ENCODE measurements around the gene SHMT2. TPM values are rescaled to one million over a fixed set of nuclear protein-coding genes. Genes with fewer than 3 reads are reported as not detected.

Gene SHMT2
- total and polyA plus RNA-seq, 2 experiments from 2014 or later, result 125 to 387 TPM

- TF ChIP-seq CTCF (conservative IDR thresholded peaks at IDR 0.05; ENCODE audit: low read depth in 2 of 2) (peak; percentile 63 to 69), ZNF114 (CRISPR knock-in tag; IDR thresholded peaks at IDR 0.05) (no peak), JUNB (IDR thresholded peaks at IDR 0.05; ENCODE audit: unreplicated experiment) (no peak)
- Histone ChIP-seq H3K79me2 (replicated peaks; ENCODE audit: insufficient read depth) (no peaks in the 10 kb centered on the region), H3K4me3 (no peak overlapping the region), H4K20me1 (replicated peaks; ENCODE audit: insufficient read depth) (no peaks in the 10 kb centered on the region), H2AFZ (no peak overlapping the region), H3F3A (replicated peaks; ENCODE audit: low read depth) (0 out of 2 replicates have a peak, but pooled peaks cover 5% of the 10 kb centered on the region), H3K4me1 (ENCODE audit: insufficient read depth) (0 out of 2 replicates have a peak, but pooled peaks cover 9% of the 10 kb centered on the region), H3K27ac (ENCODE audit: low read depth) (no peak overlapping the region), H3K27me3 (ENCODE audit: insufficient read depth) (no peaks in the 10 kb centered on the region), H3K9me2 (ENCODE audit: insufficient read depth) (no peaks in the 10 kb centered on the region), H3K36me3 (ENCODE audit: insufficient read depth) (0 out of 2 replicates have a peak, but pooled peaks cover 5% of the 10 kb centered on the region), H3K4me2 (no peak overlapping the region)
- H3K4me1 Mint-ChIP-seq, result peaks cover 17% of the 10 kb centered on the region
- peaks cover 4% of the 10 kb centered on the region for H3K27me3 Mint-ChIP-seq (ENCODE audit: insufficient read depth, low read depth, poor library complexity)
- peaks cover 20% of the 10 kb centered on the region for H3K36me3 Mint-ChIP-seq (ENCODE audit: low read depth)
- DNase-seq (ENCODE audit: low spot score), result peak; percentile 75
- no peaks in the 10 kb centered on the region for H3K9me3 Mint-ChIP-seq
- ATAC-seq, result peak; percentile 47
- peak overlapping the region; percentile 81; the same call in 1 of the 2 replicates for H3K27ac Mint-ChIP-seq
- H3K4me3 Mint-ChIP-seq, result no peak overlapping the region
Observed at GRCh38 chr12:57276935-57277563, 47.5 kb downstream of the SHMT2 start.

GRCh38 chr12:57278465-57279381 lies 49.2 kb downstream of the SHMT2 start:
- no peaks in the 10 kb centered on the region for H3K27me3 ChIP-seq (ENCODE audit: insufficient read depth)
- no peak overlapping the region for H3K4me3 ChIP-seq
- TF ChIP-seq ZNF114 (CRISPR knock-in tag; IDR thresholded peaks at IDR 0.05) (no peak), EZH2 (IDR thresholded peaks at IDR 0.05; ENCODE audit: low read depth, unreplicated experiment) (no peak), STAT1 (IDR thresholded peaks at IDR 0.05; ENCODE audit: unreplicated experiment) (no peak), JUNB (IDR thresholded peaks at IDR 0.05; ENCODE audit: unreplicated experiment) (no peak), ETS1 (IDR thresholded peaks at IDR 0.05) (no peak), NANOG (IDR thresholded peaks at IDR 0.05; ENCODE audit: borderline replicate concordance) (no peak), CREB1 (CRISPR knock-in tag; IDR thresholded peaks at IDR 0.05; ENCODE audit: low read depth) (no peak), CTCF (conservative IDR thresholded peaks at IDR 0.05; ENCODE audit: low read depth in 2 of 2) (no peak)
- DNase-seq (ENCODE audit: low spot score), result no peak
- no peaks in the 10 kb centered on the region for H3K9me2 ChIP-seq (ENCODE audit: insufficient read depth)
- H3K4me1 ChIP-seq (ENCODE audit: insufficient read depth), result 0 out of 2 replicates have a peak, but pooled peaks cover 9% of the 10 kb centered on the region
- no peaks in the 10 kb centered on the region for H4K20me1 ChIP-seq (replicated peaks; ENCODE audit: insufficient read depth)
- no peak overlapping the region for H2AFZ ChIP-seq
- no peak for ATAC-seq
- no peak overlapping the region for H3K4me2 ChIP-seq
- H3F3A ChIP-seq (replicated peaks; ENCODE audit: low read depth), result 0 out of 2 replicates have a peak, but pooled peaks cover 5% of the 10 kb centered on the region
- H3K27ac ChIP-seq (ENCODE audit: low read depth), result no peak overlapping the region
- no peaks in the 10 kb centered on the region for H3K36me3 ChIP-seq (ENCODE audit: insufficient read depth)
- Mint-ChIP-seq H3K36me3 (ENCODE audit: low read depth) (peaks cover 26% of the 10 kb centered on the region), H3K4me1 (peaks cover 13% of the 10 kb centered on the region), H3K27ac (no peak overlapping the region), H3K9me3 (no peaks in the 10 kb centered on the region), H3K27me3 (ENCODE audit: insufficient read depth, low read depth, poor library complexity) (peaks cover 4% of the 10 kb centered on the region), H3K4me3 (no peak overlapping the region)
- H3K79me2 ChIP-seq (replicated peaks; ENCODE audit: insufficient read depth), result no peaks in the 10 kb centered on the region
